Mesodermal cell (in vitro differentiated cells): ENCODE data around the gene MED23.

Source experiments
- H3K27ac ChIP-seq: 2 replicates; pipeline ENCODE4 v1.7.0; 2013; ENCODE audit warnings: mild to moderate bottlenecking, low read depth, low read length, moderate library complexity; ENCODE audit not compliant: severe bottlenecking
- H3K36me3 ChIP-seq: 2 replicates; pipeline ENCODE4 v1.7.1; 2013; ENCODE audit warnings: mild to moderate bottlenecking, low read length, moderate library complexity; ENCODE audit not compliant: control insufficient read depth, insufficient read depth
- H3K4me1 ChIP-seq: one replicate; pipeline ENCODE4 v1.7.1; 2013; ENCODE audit warnings: mild to moderate bottlenecking, low read length; ENCODE audit not compliant: insufficient read depth, control insufficient read depth, poor library complexity, severe bottlenecking
- H3K4me3 ChIP-seq: 2 replicates; pipeline ENCODE4 v1.7.0; 2013; ENCODE audit warnings: low read length, control low read depth, mild to moderate bottlenecking; ENCODE audit not compliant: insufficient read depth, poor library complexity, severe bottlenecking; ENCODE audit errors: extremely low read depth
- H3K9me3 ChIP-seq: 2 replicates; pipeline ENCODE4 v1.7.1; 2013; ENCODE audit warnings: mild to moderate bottlenecking, low read length, moderate library complexity; ENCODE audit not compliant: control insufficient read depth
- WGBS, 2 experiments: methylation state at CpG; one replicate each; pipeline ENCODE4 v1.1.5; 2013; ENCODE audit warnings: missing lambda C conversion rate in 2 of 2; ENCODE audit not compliant: insufficient coverage in 2 of 2; 5-methylcytosine and 5-hydroxymethylcytosine counted together

Gene MED23

DNA sequence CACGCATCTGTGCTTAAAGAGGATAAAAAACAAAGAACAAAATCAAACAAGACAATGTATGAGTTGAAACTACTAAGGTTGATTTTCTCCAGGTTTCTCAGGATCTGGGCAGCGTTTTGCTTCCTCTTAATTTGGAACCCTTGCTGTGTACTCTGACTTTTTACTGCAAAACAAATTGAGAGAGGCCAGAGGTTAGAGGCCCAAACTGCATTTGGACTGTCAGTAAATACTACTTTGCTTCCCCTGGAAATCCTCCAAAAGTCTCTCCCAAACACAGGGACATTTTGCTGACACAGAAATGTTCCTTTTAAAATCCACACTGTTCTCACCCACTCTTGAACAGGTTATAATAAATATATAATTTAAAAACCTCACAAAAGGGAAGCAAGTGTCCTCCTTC, 53.9 kb downstream of the MED23 start:
- no peaks in the 10 kb centered on the region for H3K4me1 ChIP-seq
- H3K9me3 ChIP-seq: no peaks in the 10 kb centered on the region
- WGBS, 2 experiments: 100% methylated on average over 1 of the region's 2 CpGs
- H3K36me3 ChIP-seq: peaks cover 4% of the 10 kb centered on the region
- H3K4me3 ChIP-seq: no peak overlapping the region
- H3K27ac ChIP-seq: no peak overlapping the region

DNA sequence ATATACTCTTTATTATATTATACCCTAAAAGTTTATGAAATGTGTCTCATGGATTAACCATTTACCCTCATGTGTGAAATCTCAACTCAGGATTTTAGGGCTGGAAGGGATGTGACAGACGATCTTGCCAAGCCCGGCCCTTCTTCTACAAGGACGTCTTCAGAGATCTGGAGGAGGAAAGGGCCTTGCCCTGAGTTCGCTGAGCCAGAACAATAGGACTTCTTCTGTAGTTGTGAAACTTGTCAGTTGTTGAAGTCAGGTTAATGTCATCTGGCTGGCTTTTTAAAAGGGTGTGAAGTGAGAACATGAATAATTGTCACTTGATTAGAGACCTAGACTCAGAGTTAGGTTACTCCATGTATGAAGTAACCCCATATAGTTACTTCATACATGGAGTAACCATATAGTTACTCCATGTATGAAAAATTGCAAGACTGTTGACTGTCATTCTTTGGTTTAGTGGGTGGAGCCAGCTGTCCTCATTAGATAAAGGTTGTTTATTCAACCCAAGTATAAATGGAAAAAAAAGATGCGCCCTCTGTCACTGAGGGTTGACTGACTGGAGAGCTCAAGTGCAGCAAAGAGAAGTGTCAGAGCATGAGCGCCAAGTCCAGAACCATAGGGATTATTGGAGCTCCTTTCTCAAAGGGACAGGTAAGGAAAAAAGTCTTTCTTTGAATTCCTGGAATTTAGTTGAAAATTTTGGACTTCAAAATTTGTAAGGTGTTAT, 55.2 kb downstream of the MED23 start, which contains the start of gene ARG1:
TSS of gene ARG1 (plus strand) at position 541 of the 730 bp plus-strand sequence. CDS start at position 598, 57 bp downstream.
- H3K9me3 ChIP-seq: no peaks in the 10 kb centered on the region
- H3K4me3 ChIP-seq: no peak within 1 kb of the TSS
- no peaks in the 10 kb centered on the region for H3K36me3 ChIP-seq
- H3K4me1 ChIP-seq: no peaks in the 10 kb centered on the region
- 92 to 94% methylated on average over 3 to 6 of the region's 6 CpGs for WGBS, 2 experiments
- H3K27ac ChIP-seq: no peak within 1 kb of the TSS

DNA sequence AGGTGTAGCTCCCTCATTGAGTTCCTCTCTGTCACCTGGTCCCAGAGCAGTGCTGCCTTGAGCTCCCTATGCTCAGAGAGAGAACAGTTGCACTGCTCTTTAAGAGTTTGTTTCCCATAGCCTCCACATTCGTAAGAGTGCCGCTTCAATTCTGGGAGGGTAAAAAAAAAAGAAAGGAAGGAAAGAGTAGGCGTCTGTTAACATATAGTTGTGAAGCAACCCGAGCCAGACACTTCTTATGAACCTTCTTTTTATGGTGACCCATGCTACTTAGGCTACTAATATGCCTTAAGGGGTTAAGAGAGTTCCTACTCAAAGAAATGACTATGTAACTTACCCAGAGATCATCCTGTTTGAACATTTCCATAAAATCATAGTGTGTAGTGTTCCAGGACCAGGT, 59.3 kb downstream of the MED23 start:
- no peaks in the 10 kb centered on the region for H3K4me1 ChIP-seq
- no peak overlapping the region for H3K27ac ChIP-seq
- 93 to 96% methylated on average over 2 to 4 of the region's 4 CpGs for WGBS, 2 experiments

DNA sequence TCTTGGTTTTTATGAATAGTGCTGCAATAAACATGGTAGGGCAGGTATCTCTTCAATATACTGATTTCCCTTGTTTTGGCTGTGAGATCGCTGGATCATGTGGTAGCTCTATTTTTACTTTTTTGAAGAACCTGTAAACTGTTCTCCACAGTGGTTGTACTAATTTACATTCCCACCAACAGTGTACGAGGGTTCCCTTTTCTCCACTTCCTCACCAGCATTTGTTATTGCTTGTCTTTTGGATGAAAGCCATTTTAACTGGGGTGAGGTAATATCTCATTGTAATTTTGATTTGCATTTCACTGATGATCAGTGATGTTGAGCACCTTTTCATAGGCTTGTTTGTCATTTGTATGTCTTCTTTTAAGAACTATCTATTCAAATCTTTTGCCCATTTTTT, 63.0 kb downstream of the MED23 start:
- H3K27ac ChIP-seq: no peak overlapping the region
- WGBS, 2 experiments: no CpG with 5 or more reads among the region's 2 CpGs
- no peak overlapping the region for H3K4me3 ChIP-seq
- no peaks in the 10 kb centered on the region for H3K36me3 ChIP-seq
- no peaks in the 10 kb centered on the region for H3K9me3 ChIP-seq
- no peaks in the 10 kb centered on the region for H3K4me1 ChIP-seq

More for the DNA sequence above, 59.3 kb downstream of the MED23 start:
- Histone ChIP-seq H3K9me3 (no peaks in the 10 kb centered on the region), H3K36me3 (no peaks in the 10 kb centered on the region), H3K4me3 (no peak overlapping the region)

DNA sequence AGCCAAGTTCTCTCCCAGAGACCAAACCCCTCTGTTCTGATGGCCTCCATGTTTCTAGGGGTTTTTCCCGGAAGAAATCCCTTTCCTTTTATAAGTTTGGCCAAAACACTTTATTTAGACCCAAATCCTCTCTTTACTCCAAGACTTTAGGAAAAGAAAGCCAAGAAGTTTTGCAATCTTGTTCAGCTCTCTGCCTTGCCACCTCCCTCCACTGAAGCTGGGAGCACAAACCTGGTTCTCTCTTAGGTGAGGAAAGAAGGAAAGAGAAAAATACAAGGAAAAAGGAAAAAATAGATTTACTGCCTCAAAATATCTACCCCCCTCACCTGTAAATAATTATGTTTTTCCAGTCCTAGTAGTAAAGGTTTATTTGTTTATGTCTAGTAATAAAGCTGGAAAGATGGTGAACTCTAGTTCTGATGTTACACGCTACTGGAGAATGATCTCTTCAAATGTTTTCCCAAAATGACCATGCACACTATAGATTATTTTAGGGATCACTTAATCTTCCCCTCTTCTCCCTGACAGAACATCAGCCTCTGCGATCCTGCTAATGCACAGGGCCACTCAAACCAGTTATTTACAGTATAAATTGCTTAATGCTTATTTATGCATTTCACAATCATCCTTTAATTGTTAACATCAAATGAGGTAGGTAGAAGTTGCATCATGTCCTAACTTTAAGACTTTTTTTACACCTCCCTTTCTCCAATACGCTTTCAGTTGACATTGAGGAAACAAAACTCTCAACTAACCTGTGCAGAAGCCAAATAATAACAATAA, 65.9 kb downstream of the MED23 start:
- no peaks in the 10 kb centered on the region for H3K9me3 ChIP-seq
- H3K27ac ChIP-seq: no peak overlapping the region
- no peak overlapping the region for H3K4me3 ChIP-seq
- 100% methylated on average over 1 of the region's 4 CpGs; no CpG with 5 or more reads in 1 of the 2 experiments for WGBS, 2 experiments
- no peaks in the 10 kb centered on the region for H3K4me1 ChIP-seq
- H3K36me3 ChIP-seq: no peaks in the 10 kb centered on the region

DNA sequence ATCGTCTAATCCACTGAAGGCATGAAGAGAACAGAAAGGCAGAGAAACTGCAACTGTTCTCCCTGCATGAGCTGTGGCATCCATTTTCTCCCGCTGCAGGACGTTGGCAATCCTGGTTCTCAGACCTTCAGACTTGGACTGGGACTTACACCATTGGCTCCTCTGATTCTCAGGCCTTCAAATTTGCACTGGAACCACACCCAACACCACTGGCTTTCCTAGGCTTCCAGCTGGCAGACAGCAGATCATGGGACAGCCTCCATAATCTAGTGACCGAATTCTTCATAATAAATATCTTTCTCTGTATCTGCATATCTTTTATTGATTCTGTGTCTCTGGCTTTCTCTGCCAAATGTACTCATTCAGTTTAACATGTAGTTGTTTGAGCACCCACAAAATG, 69.1 kb downstream of the MED23 start:
- H3K36me3 ChIP-seq: no peaks in the 10 kb centered on the region
- no peaks in the 10 kb centered on the region for H3K9me3 ChIP-seq
- WGBS, 2 experiments: 87 to 91% methylated on average over 3 to 4 of the region's 4 CpGs
- no peaks in the 10 kb centered on the region for H3K4me1 ChIP-seq
- H3K4me3 ChIP-seq: no peak overlapping the region
- H3K27ac ChIP-seq: no peak overlapping the region

DNA sequence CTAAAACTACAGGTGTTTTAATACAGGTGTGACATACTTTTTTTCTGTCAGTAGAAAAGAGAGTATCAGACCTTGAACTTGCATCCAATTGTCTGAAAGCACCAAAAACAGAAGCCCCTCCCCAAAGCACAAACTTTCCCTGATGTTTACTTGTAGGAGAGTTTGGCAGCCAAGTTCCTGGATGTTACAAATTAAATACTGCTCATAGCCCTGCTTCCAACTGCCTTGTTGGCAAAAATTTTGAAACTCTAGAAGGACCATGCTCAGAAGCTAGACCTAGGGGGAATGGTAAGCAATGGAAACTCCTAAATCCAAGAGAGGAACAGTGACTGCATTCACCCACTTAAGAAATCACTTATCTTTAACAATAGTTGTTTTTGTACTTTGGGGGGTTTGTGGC, 72.0 kb downstream of the MED23 start:
- H3K4me1 ChIP-seq: no peaks in the 10 kb centered on the region
- H3K27ac ChIP-seq: no peak overlapping the region
- H3K4me3 ChIP-seq: no peak overlapping the region
- no peaks in the 10 kb centered on the region for H3K36me3 ChIP-seq
- H3K9me3 ChIP-seq: no peaks in the 10 kb centered on the region

DNA sequence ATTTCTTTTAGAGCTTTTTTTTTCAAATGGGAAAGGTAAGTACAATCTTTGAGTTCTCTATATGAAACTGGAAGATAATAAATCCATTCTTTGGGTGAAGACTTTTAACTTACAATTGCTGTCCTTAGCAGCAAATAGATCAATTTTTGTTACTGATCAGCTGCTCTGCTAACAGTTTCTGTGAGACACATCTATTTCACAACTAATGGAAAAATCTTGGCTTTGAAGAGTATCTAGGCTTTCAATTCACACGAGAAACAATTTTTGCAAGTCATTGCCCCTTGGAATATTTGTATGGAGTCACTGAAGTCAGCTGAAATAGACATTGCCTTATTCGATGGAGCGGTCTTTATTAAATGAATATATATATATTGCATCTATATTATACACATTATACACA, 75.5 kb downstream of the MED23 start:
- Histone ChIP-seq H3K36me3 (no peaks in the 10 kb centered on the region), H3K4me3 (no peak overlapping the region), H3K4me1 (no peaks in the 10 kb centered on the region), H3K9me3 (no peaks in the 10 kb centered on the region), H3K27ac (no peak overlapping the region)
- no CpG with 5 or more reads among the region's 3 CpGs for WGBS, 2 experiments

DNA sequence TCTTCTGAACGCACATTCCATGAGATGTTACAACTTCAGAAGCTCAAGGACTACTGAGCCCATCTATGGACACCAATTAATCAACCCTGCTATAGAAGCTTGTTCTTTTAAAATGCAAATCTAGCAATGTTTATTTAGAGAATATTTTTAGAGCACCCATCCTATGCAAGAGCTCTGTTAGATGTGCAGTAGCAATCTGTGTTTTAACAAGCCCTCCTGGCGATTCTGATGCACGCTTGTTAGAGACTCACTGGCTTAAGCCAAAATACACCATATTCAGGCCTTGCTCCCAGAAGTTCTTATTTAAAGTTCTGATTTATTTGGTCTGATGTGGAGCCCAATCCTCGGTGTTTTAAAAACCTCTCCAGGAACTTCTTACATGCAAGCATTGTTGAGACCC, 76.1 kb downstream of the MED23 start:
- Histone ChIP-seq H3K4me1 (no peaks in the 10 kb centered on the region), H3K36me3 (no peaks in the 10 kb centered on the region), H3K27ac (no peak overlapping the region), H3K9me3 (no peaks in the 10 kb centered on the region), H3K4me3 (no peak overlapping the region)
- 80 to 82% methylated on average over 1 to 3 of the region's 4 CpGs for WGBS, 2 experiments

DNA sequence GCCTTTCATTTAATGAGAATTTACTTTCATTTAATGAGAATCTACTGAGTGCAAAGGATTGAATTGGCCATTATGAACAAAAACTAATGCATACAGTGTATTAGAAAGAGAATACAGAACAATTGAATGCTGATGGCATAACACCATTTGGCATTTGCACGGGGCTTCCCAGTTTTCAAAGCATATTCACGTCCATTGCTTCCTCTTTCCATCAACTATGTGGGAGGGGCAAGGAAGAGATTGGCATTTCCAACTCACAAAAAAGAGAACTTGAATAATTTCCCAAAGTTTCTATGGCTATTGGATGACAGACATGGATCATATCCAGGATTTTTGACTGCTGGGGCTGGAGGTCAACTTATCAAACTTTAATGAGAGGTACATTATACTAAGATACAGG, 78.2 kb downstream of the MED23 start:
- no peaks in the 10 kb centered on the region for H3K4me1 ChIP-seq
- H3K27ac ChIP-seq: no peak overlapping the region
- H3K9me3 ChIP-seq: no peaks in the 10 kb centered on the region
- H3K36me3 ChIP-seq: no peaks in the 10 kb centered on the region
- H3K4me3 ChIP-seq: no peak overlapping the region
- WGBS, 2 experiments: 86% methylated on average over 2 of the region's 2 CpGs; no CpG with 5 or more reads in 1 of the 2 experiments

DNA sequence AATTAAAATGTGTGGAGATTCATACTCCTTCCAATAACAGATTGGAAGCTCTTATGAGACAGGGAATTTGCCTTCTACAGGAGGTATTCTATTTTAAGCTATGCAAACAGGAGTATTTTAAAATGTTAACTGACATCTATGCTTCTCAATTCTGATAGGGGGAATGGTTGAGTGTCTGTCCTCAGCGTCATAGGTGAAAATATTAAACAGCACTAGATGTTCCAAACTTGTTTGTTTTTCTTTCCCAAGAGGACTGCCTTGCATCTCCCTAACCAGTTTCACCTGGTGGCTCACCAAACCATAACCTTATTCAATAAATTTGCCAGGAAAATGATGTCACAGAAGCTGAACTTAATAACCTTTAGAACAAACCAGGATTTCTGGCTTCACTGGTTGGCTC, 79.6 kb downstream of the MED23 start:
- Histone ChIP-seq H3K9me3 (no peaks in the 10 kb centered on the region), H3K4me3 (no peak overlapping the region), H3K4me1 (no peaks in the 10 kb centered on the region), H3K36me3 (no peaks in the 10 kb centered on the region), H3K27ac (no peak overlapping the region)
- 100% methylated on average over 1 of the region's 1 CpG; no CpG with 5 or more reads in 1 of the 2 experiments for WGBS, 2 experiments
